K562 (cell line): ENCODE measurements around the gene CCDC3. TPM values are rescaled to one million over a fixed set of nuclear protein-coding genes. Genes with fewer than 3 reads are reported as not detected.

Source experiments
- ATAC-seq: fragments of 200-7000 bp; cut with Tn5 transposase; 3 replicates; pipeline ENCODE4 v1.9.1; 2020; ENCODE audit warnings: moderate library complexity
- BruUV-seq: library from RNA; stranded (reverse); fragments of 400-500 nt; replicated peaks from 2 replicates; lab custom pipeline; 2021; lab: Mats Ljungman, UMichigan
- CTCF ChIA-PET: fragments of 300-600 bp; formaldehyde crosslinking; extraction: SDS; loops from one replicate; lab custom pipeline; 2021; ENCODE audit warnings: low intra/inter-chr PET ratio; lab: Yijun Ruan, JAX
- POLR2A ChIA-PET: fragments of 300-600, 350-650 bp; sonication (Branson Sonifier 250); formaldehyde crosslinking; extraction: SDS; loops from one replicate; lab custom pipeline; 2021; ENCODE audit warnings: antibody characterized with exemption, inconsistent platforms; lab: Yijun Ruan, JAX
- DNase-seq, 4 experiments: peaks; one replicate each; pipeline versions ENCODE4 v3.0.0 to v3.0.0-alpha.2; 2011 to 2018; ENCODE audit warnings: low spot score in 3 of 4, mixed read lengths in 3 of 4; ENCODE audit errors: extremely low read depth in 1 of 4
- FAIRE-seq: peaks from 2 replicates; lab custom pipeline; 2011; peaks lifted over from hg19 to GRCh38; lab: Jason Lieb, UNC
- H2AFZ ChIP-seq: 2 replicates; pipeline ENCODE4 v1.6.0; 2011; ENCODE audit warnings: low read depth, low read length, control low read depth, inconsistent platforms
- H3K27ac ChIP-seq: fragments of 200-600 bp; 3 replicates; pipeline ENCODE4 v1.8.0; 2011; ENCODE audit warnings: low read depth, mild to moderate bottlenecking, control low read depth, inconsistent platforms, low read length, moderate library complexity, mixed read lengths; ENCODE audit errors: extremely low read depth
- H3K27me3 ChIP-seq, 2 experiments: fragments of 300-600 bp in 1 of 2; 2 replicates in 1 of 2; 3 replicates in 1 of 2; pipeline versions ENCODE4 v1.6.0 to v1.8.0; 2011; ENCODE audit warnings: inconsistent platforms in 2 of 2, low read length in 2 of 2, mild to moderate bottlenecking in 1 of 2, mixed read lengths in 1 of 2, moderate library complexity in 1 of 2; ENCODE audit not compliant: control insufficient read depth in 2 of 2, insufficient read depth in 2 of 2
- H3K36me3 ChIP-seq: fragments of 300-600 bp; 3 replicates; pipeline ENCODE4 v1.8.0; 2011; ENCODE audit warnings: mild to moderate bottlenecking, low read length, inconsistent platforms; ENCODE audit not compliant: control insufficient read depth, insufficient read depth
- H3K4me1 ChIP-seq, 2 experiments: fragments of 200-600 bp in 1 of 2; replicated peaks in 1 of 2; 2 replicates in 1 of 2; 3 replicates in 1 of 2; pipeline versions ENCODE4 v1.5.1 to v1.8.0; 2011; ENCODE audit warnings: inconsistent platforms in 2 of 2, low read length in 2 of 2, mild to moderate bottlenecking in 1 of 2, mixed read lengths in 1 of 2, moderate library complexity in 1 of 2; ENCODE audit not compliant: control insufficient read depth in 2 of 2, insufficient read depth in 2 of 2
- H3K4me2 ChIP-seq: 2 replicates; pipeline ENCODE4 v1.6.1; 2011; ENCODE audit warnings: low read length, control low read depth, inconsistent platforms, mixed read lengths; ENCODE audit not compliant: insufficient read depth
- H3K4me3 ChIP-seq: fragments of 200-600 bp; sonication (generic), shearing (Covaris generic); 2 replicates; pipeline ENCODE4 v1.5.1; 2016; ENCODE audit warnings: control low read depth, inconsistent platforms
- H3K79me2 ChIP-seq: fragments of 200-600 bp; 3 replicates; pipeline ENCODE4 v1.8.0; 2011; ENCODE audit warnings: low read length, inconsistent platforms; ENCODE audit not compliant: control insufficient read depth, insufficient read depth
- H3K9ac ChIP-seq, 2 experiments: 2 replicates each; pipeline versions ENCODE4 v1.6.0 to v1.6.1; 2011; ENCODE audit warnings: low read depth in 2 of 2, low read length in 2 of 2, control low read depth in 1 of 2, inconsistent platforms in 1 of 2, mild to moderate bottlenecking in 1 of 2, mixed read lengths in 1 of 2; ENCODE audit not compliant: insufficient read depth in 1 of 2
- H3K9me1 ChIP-seq: one replicate; pipeline ENCODE4 v1.6.0; 2011; ENCODE audit warnings: inconsistent platforms, mild to moderate bottlenecking, low read length, moderate library complexity; ENCODE audit not compliant: control insufficient read depth, insufficient read depth
- H3K9me3 ChIP-seq: replicated peaks from 2 replicates; pipeline ENCODE4 v1.5.1; 2011; ENCODE audit warnings: low read depth, low read length, inconsistent platforms; ENCODE audit not compliant: control insufficient read depth, insufficient read depth
- H4K20me1 ChIP-seq: replicated peaks from 2 replicates; pipeline ENCODE4 v1.6.1; 2011; ENCODE audit warnings: low read length, inconsistent platforms, mixed read lengths; ENCODE audit not compliant: control insufficient read depth, insufficient read depth
- ATF1 ChIP-seq, 2 experiments: fragments of 450-650 bp in 1 of 2; IDR thresholded peaks; 2 replicates each; pipeline ENCODE4 v1.6.1; 2016; ENCODE audit warnings: missing compliant biosample characterization in 1 of 2, missing genetic modification characterization in 1 of 2
- BDP1 ChIP-seq: IDR thresholded peaks from 3 replicates; pipeline ENCODE4 v1.6.1; 2011; ENCODE audit not compliant: insufficient read length, insufficient read depth
- CBFA2T2 ChIP-seq: fragments of 450-650 bp; conservative IDR thresholded peaks from 2 replicates; pipeline ENCODE4 v1.6.1; 2017; ENCODE audit warnings: mild to moderate bottlenecking
- CBFA2T3 ChIP-seq: fragments of 450-650 bp; IDR thresholded peaks from 2 replicates; pipeline ENCODE4 v1.6.1; 2017
- PCBP1 ChIP-seq: fragments of 200-400 bp; formaldehyde crosslinking; IDR thresholded peaks from 2 replicates; pipeline ENCODE4 v1.6.1; 2018; ENCODE audit warnings: mild to moderate bottlenecking, low read depth, low read length; ENCODE audit not compliant: poor library complexity, severe bottlenecking
- POLR3A ChIP-seq: IDR thresholded peaks from 2 replicates; pipeline ENCODE4 v1.6.1; 2011; ENCODE audit warnings: borderline replicate concordance, mild to moderate bottlenecking, moderate library complexity; ENCODE audit not compliant: insufficient read length, insufficient read depth; ENCODE audit errors: extremely low read depth
- SAP30 ChIP-seq: fragments of 200-600 bp; sonication (generic); IDR thresholded peaks from 2 replicates; pipeline ENCODE4 v1.6.1; 2012; ENCODE audit warnings: borderline replicate concordance, low read depth, mild to moderate bottlenecking, moderate library complexity, low read length, control low read depth, inconsistent platforms; ENCODE audit not compliant: insufficient read depth, poor library complexity, severe bottlenecking
- TAL1 ChIP-seq: fragments of 450-650 bp; IDR thresholded peaks from 2 replicates; pipeline ENCODE4 v1.6.1; 2016; ENCODE audit warnings: mild to moderate bottlenecking
- U2AF2 ChIP-seq: fragments of 200-400 bp; formaldehyde crosslinking; optimal IDR thresholded peaks from 2 replicates; pipeline ENCODE3; 2017; ENCODE audit warnings: low read depth, mild to moderate bottlenecking, low read length
- WGBS: fragments of 100-300 bp; shearing (Covaris generic); methylation state at CpG from one replicate; pipeline ENCODE4 v1.1.6; 2016; ENCODE audit warnings: low coverage, mixed read lengths; ENCODE audit not compliant: insufficient coverage; ENCODE audit errors: missing lambda C conversion rate; 5-methylcytosine and 5-hydroxymethylcytosine counted together
- in situ Hi-C: fragments of 300-500 bp; cut with MboI; formaldehyde crosslinking; loops from 4 replicates; pipeline ENCODE4 v1.15.0; 2018; ENCODE audit warnings: inconsistent platforms, mixed read lengths
- intact Hi-C: fragments of 100-400 bp; cut with micrococcal nuclease; formaldehyde crosslinking; loops from 2 replicates; pipeline ENCODE4 v1.14.2; 2022
- polyA plus RNA-seq, 8 experiments: library from polyadenylated mRNA; depleted of rRNA in 4 of 8; stranded (reverse) in 5 of 8; unstranded in 3 of 8; fragments of >200 nt; fragmentation: Nextera tagmentation in 2 of 8; fragmentation: Illumina TruSeq in 1 of 8; extraction: Ambion mirVana in 2 of 8; extraction: Trizol in 1 of 8; gene quantifications; 2 replicates each; pipeline versions ENCODE4 v1.2.1 to v1.2.3, GENCODE V29; 2011 to 2014; ENCODE audit warnings: inconsistent platforms in 1 of 8, missing spikeins in 1 of 8
- total RNA-seq, 7 experiments: library from RNA; depleted of rRNA in 6 of 7; stranded (reverse); fragments of >200 nt in 6 of 7; fragmentation: Illumina TruSeq in 2 of 7; extraction: Trizol in 2 of 7; gene quantifications; 2 replicates each; pipeline versions ENCODE4 v1.2.1 to v1.2.3, GENCODE V29; 2011 to 2021; ENCODE audit warnings: low replicate concordance in 1 of 7
- TF ChIP-seq, protein P1 (sequence below): IDR thresholded peaks from 2 replicates; pipeline ENCODE4 v1.6.1; 2011; ENCODE audit not compliant: insufficient read length; ENCODE audit errors: extremely low read depth
- TF ChIP-seq, protein P2 (sequence below), 3 experiments: fragments of 200-800 bp in 1 of 3; fragments of 250-450 bp in 1 of 3; fragments of 450-650 bp in 1 of 3; sonication (Bioruptor Pico) in 1 of 3; sonication (Bioruptor generic) in 1 of 3; formaldehyde crosslinking in 1 of 3; IDR thresholded peaks; 2 replicates each; pipeline versions ENCODE4 v1.6.1 to v1.8.0; 2016 to 2022; ENCODE audit warnings: mild to moderate bottlenecking in 2 of 3, missing genetic modification characterization in 2 of 3, missing compliant biosample characterization in 1 of 3, moderate library complexity in 1 of 3
- TF ChIP-seq, protein P3 (sequence below): IDR thresholded peaks from 2 replicates; pipeline ENCODE4 v1.6.1; 2012; ENCODE audit warnings: low read depth, low read length, improper control_type of control experiment, borderline replicate concordance

Gene CCDC3
- total and polyA plus RNA-seq, 9 of the 15 experiments (the other 6 are each of a cell fraction or from before 2014, with no cell fraction given) = not detected

DNA sequence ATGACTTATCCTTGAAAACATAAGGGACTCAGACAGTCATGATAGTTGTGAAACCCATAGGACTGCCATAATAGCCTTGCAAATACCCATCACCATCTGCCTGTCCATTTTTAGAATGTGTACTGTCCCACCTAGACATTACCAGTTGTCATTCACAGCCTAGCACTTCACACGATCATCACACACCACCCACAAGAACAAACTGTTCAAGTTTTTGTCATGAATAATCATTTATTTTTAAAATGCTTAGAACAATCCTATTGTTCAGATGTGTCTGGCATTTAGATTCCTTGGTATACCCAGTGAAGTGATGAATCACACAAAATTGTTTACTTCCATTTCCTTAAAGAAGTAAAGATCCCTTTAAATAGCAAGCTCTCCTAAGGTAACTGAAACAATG lies 46.6 kb downstream of the CCDC3 start (continued):
- TF ChIP-seq, protein P1, sequence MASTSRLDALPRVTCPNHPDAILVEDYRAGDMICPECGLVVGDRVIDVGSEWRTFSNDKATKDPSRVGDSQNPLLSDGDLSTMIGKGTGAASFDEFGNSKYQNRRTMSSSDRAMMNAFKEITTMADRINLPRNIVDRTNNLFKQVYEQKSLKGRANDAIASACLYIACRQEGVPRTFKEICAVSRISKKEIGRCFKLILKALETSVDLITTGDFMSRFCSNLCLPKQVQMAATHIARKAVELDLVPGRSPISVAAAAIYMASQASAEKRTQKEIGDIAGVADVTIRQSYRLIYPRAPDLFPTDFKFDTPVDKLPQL = no peak

DNA sequence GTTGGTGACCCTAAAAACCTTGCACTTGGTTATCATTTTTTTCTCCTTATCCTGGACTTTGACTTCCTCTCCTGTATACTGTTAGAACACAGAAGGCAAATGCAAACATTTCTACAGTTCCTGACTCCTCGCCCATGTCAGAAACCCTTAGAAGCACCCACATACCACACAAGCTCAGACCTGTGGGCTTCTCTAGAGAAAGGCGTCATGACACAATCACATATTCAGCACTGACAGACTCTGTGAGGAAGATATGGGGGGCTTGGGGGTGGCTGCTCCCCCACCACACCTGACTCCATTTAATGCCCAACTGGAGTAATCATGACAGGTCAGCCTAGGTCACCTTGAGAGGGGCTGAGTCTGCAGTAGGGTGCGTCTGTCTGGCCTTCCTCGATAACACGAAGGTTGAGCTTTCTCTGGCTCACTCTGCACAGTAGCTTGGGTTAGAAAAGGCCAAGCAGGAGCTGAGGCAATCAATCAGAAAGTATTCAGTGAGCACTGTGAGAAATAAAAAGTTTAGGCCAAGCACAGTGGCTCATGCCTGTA lies 50.9 kb downstream of the CCDC3 start:
- H3K9ac ChIP-seq = no peak overlapping the region
- no peak for FAIRE-seq
- H3K27me3 ChIP-seq = no peaks in the 10 kb centered on the region
- H2AFZ ChIP-seq = no peak overlapping the region
- no peaks in the 10 kb centered on the region for H3K36me3 ChIP-seq
- no TSS peak for BruUV-seq
- no peaks in the 10 kb centered on the region for H3K9me3 ChIP-seq
- ChIA-PET POLR2A (no interaction called here), CTCF (no interaction called here)
- in situ Hi-C loops = no loop called here
- no peaks in the 10 kb centered on the region for H3K79me2 ChIP-seq
- no peak for DNase-seq
- ATAC-seq = no peak
- TF ChIP-seq POLR3A (no peak), SAP30 (no peak), BDP1 (no peak), CBFA2T3 (peak; percentile 46; the same call in 1 of the 2 replicates), ATF1 (CRISPR knock-in tag; IDR thresholded peaks at IDR 0.05) (no peak), ATF1 (tag; IDR thresholded peaks at IDR 0.05) (no peak), PCBP1 (no peak), U2AF2 (no peak), CBFA2T2 (peak; percentile 16; the same call in 1 of the 2 replicates), TAL1 (peak; percentile 52)
- TF ChIP-seq, protein P2, sequence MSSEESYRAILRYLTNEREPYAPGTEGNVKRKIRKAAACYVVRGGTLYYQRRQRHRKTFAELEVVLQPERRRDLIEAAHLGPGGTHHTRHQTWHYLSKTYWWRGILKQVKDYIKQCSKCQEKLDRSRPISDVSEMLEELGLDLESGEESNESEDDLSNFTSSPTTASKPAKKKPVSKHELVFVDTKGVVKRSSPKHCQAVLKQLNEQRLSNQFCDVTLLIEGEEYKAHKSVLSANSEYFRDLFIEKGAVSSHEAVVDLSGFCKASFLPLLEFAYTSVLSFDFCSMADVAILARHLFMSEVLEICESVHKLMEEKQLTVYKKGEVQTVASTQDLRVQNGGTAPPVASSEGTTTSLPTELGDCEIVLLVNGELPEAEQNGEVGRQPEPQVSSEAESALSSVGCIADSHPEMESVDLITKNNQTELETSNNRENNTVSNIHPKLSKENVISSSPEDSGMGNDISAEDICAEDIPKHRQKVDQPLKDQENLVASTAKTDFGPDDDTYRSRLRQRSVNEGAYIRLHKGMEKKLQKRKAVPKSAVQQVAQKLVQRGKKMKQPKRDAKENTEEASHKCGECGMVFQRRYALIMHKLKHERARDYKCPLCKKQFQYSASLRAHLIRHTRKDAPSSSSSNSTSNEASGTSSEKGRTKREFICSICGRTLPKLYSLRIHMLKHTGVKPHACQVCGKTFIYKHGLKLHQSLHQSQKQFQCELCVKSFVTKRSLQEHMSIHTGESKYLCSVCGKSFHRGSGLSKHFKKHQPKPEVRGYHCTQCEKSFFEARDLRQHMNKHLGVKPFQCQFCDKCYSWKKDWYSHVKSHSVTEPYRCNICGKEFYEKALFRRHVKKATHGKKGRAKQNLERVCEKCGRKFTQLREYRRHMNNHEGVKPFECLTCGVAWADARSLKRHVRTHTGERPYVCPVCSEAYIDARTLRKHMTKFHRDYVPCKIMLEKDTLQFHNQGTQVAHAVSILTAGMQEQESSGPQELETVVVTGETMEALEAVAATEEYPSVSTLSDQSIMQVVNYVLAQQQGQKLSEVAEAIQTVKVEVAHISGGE (CRISPR knock-in tag; IDR thresholded peaks at IDR 0.05) = no peak
- TF ChIP-seq, protein P3, sequence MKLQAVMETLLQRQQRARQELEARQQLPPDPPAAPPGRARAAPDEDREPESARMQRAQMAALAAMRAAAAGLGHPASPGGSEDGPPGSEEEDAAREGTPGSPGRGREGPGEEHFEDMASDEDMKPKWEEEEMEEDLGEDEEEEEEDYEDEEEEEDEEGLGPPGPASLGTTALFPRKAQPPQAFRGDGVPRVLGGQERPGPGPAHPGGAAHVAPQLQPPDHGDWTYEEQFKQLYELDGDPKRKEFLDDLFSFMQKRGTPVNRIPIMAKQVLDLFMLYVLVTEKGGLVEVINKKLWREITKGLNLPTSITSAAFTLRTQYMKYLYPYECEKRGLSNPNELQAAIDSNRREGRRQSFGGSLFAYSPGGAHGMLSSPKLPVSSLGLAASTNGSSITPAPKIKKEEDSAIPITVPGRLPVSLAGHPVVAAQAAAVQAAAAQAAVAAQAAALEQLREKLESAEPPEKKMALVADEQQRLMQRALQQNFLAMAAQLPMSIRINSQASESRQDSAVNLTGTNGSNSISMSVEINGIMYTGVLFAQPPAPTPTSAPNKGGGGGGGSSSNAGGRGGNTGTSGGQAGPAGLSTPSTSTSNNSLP = no peak
- no peak overlapping the region for H3K4me2 ChIP-seq
- H4K20me1 ChIP-seq = no peaks in the 10 kb centered on the region
- WGBS = 2% methylated on average over 5 of the region's 5 CpGs
- no peak overlapping the region for H3K27ac ChIP-seq
- no peaks in the 10 kb centered on the region for H3K4me1 ChIP-seq
- H3K4me3 ChIP-seq = no peak overlapping the region
- intact Hi-C loops = no loop called here
- H3K9me1 ChIP-seq = no peaks in the 10 kb centered on the region
